Measurements from ENCODE around the gene NPFFR1. TPM values are rescaled to one million over a fixed set of nuclear protein-coding genes. Genes with fewer than 3 reads are reported as not detected.

NPFFR1 gene
- total RNA-seq, 1 donor from 2014 or later = not detected

- peaks cover 4% of the 10 kb centered on the region for H3K9me3 Mint-ChIP-seq
- no peak overlapping the region for H3K27ac Mint-ChIP-seq (ENCODE audit: unreplicated experiment)
- DNase-seq (ENCODE audit: low read depth, low spot score) = no peak
- no peak overlapping the region for H3K4me3 Mint-ChIP-seq
- H3K4me1 Mint-ChIP-seq = peaks cover 8% of the 10 kb centered on the region
- H3K27me3 Mint-ChIP-seq (ENCODE audit: low read depth) = peaks cover 68% of the 10 kb centered on the region
- TF ChIP-seq, protein P1, sequence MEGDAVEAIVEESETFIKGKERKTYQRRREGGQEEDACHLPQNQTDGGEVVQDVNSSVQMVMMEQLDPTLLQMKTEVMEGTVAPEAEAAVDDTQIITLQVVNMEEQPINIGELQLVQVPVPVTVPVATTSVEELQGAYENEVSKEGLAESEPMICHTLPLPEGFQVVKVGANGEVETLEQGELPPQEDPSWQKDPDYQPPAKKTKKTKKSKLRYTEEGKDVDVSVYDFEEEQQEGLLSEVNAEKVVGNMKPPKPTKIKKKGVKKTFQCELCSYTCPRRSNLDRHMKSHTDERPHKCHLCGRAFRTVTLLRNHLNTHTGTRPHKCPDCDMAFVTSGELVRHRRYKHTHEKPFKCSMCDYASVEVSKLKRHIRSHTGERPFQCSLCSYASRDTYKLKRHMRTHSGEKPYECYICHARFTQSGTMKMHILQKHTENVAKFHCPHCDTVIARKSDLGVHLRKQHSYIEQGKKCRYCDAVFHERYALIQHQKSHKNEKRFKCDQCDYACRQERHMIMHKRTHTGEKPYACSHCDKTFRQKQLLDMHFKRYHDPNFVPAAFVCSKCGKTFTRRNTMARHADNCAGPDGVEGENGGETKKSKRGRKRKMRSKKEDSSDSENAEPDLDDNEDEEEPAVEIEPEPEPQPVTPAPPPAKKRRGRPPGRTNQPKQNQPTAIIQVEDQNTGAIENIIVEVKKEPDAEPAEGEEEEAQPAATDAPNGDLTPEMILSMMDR (conservative IDR thresholded peaks at IDR 0.05) = no peak
- H3K36me3 Mint-ChIP-seq (ENCODE audit: low read depth) = no peaks in the 10 kb centered on the region
Observed at GRCh38 chr10:70285476-70285831, 1.6 kb upstream of the NPFFR1 start.

- no peak for DNase-seq (ENCODE audit: low read depth, low spot score)
- peaks cover 4% of the 10 kb centered on the region for H3K9me3 Mint-ChIP-seq
- TF ChIP-seq, protein P1 (conservative IDR thresholded peaks at IDR 0.05) = no peak
- H3K4me1 Mint-ChIP-seq = peaks cover 8% of the 10 kb centered on the region
- peaks cover 70% of the 10 kb centered on the region for H3K27me3 Mint-ChIP-seq (ENCODE audit: low read depth)
- H3K36me3 Mint-ChIP-seq (ENCODE audit: low read depth) = no peaks in the 10 kb centered on the region
- H3K27ac Mint-ChIP-seq (ENCODE audit: unreplicated experiment) = no peak overlapping the region
- no peak overlapping the region for H3K4me3 Mint-ChIP-seq
Observed at GRCh38 chr10:70284542-70285475, 1.0 kb upstream of the NPFFR1 start.

DNA sequence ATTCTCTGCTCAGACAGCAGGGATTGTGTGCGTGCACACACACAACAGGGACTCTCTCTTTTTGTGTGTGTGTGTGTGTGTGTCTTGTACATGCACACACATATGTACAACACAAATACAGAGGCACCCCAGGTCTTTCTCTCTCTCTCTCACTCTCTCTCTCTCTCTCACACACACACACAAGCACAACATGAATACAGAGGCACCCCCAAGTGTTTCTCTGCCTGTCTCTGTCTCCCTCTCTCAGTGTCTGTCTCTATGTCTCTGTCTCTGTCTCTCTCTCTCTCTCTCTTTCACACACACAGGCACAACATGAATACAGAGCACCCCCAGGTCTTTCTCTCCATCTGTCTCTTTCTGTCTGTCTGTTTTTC is 746 bp downstream of the NPFFR1 start:
- peaks cover 69% of the 10 kb centered on the region for H3K27me3 Mint-ChIP-seq (ENCODE audit: low read depth)
- peaks cover 4% of the 10 kb centered on the region for H3K9me3 Mint-ChIP-seq
- H3K4me3 Mint-ChIP-seq = no peak overlapping the region
- no peak for DNase-seq (ENCODE audit: low read depth, low spot score)
- TF ChIP-seq, protein P1 (conservative IDR thresholded peaks at IDR 0.05) = no peak
- H3K36me3 Mint-ChIP-seq (ENCODE audit: low read depth) = no peaks in the 10 kb centered on the region
- peaks cover 8% of the 10 kb centered on the region for H3K4me1 Mint-ChIP-seq
- no peak overlapping the region for H3K27ac Mint-ChIP-seq (ENCODE audit: unreplicated experiment)

- TF ChIP-seq, protein P1 (conservative IDR thresholded peaks at IDR 0.05) = no peak
- Mint-ChIP-seq H3K9me3 (peaks cover 4% of the 10 kb centered on the region), H3K4me1 (peaks cover 8% of the 10 kb centered on the region), H3K27ac (ENCODE audit: unreplicated experiment) (no peak overlapping the region), H3K4me3 (no peak overlapping the region), H3K27me3 (ENCODE audit: low read depth) (peaks cover 63% of the 10 kb centered on the region), H3K36me3 (ENCODE audit: low read depth) (no peaks in the 10 kb centered on the region)
- DNase-seq (ENCODE audit: low read depth, low spot score) = no peak
Observed at GRCh38 chr10:70281609-70282008, 2.2 kb downstream of the NPFFR1 start.

- TF ChIP-seq, protein P1 (conservative IDR thresholded peaks at IDR 0.05) = no peak
- H3K27ac Mint-ChIP-seq (ENCODE audit: unreplicated experiment) = no peak overlapping the region
- peaks cover 50% of the 10 kb centered on the region for H3K27me3 Mint-ChIP-seq (ENCODE audit: low read depth)
- no peak for DNase-seq (ENCODE audit: low read depth, low spot score)
- H3K4me3 Mint-ChIP-seq = no peak overlapping the region
- H3K4me1 Mint-ChIP-seq = peaks cover 8% of the 10 kb centered on the region
- H3K36me3 Mint-ChIP-seq (ENCODE audit: low read depth) = no peaks in the 10 kb centered on the region
- peaks cover 10% of the 10 kb centered on the region for H3K9me3 Mint-ChIP-seq
Observed at GRCh38 chr10:70280099-70280498, 3.7 kb downstream of the NPFFR1 start.
